ENCODE results near the gene ELAPOR2.

DNA sequence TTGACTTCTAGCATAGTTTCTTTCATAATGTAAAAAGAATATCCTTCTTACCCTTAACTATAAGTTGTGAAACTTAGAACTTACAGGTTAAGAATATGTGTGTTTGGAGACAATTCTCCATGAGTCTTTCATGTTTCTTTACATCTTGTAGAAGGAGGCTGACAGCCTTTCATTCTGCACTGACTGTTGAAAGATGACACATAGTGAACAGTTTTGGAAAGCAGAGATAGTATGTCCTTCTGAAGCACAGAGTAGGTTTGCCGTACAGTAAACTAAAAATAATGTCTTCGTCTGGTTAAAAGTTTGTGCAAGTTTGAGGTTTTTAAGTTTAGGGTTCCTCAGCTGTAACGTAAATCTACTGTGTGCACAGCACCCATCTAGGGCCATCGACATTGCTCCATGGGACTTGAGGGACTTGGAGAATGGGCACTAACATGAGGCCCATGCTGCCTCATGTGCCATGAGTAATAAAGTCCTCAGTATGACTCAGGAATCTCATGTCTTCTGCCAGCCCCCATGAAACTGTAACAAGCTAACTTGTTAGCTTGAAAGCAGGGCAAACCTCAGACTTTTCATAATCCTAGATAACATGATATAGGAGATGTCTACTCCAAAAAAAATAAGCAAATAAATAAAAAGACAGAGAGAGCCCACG, 24.5 kb upstream of the ELAPOR2 start:
- TF ChIP-seq POLR2A (IDR thresholded peaks at IDR 0.05) (no peak), EP300 (IDR thresholded peaks at IDR 0.05) (no peak)
- TF ChIP-seq, protein P1, sequence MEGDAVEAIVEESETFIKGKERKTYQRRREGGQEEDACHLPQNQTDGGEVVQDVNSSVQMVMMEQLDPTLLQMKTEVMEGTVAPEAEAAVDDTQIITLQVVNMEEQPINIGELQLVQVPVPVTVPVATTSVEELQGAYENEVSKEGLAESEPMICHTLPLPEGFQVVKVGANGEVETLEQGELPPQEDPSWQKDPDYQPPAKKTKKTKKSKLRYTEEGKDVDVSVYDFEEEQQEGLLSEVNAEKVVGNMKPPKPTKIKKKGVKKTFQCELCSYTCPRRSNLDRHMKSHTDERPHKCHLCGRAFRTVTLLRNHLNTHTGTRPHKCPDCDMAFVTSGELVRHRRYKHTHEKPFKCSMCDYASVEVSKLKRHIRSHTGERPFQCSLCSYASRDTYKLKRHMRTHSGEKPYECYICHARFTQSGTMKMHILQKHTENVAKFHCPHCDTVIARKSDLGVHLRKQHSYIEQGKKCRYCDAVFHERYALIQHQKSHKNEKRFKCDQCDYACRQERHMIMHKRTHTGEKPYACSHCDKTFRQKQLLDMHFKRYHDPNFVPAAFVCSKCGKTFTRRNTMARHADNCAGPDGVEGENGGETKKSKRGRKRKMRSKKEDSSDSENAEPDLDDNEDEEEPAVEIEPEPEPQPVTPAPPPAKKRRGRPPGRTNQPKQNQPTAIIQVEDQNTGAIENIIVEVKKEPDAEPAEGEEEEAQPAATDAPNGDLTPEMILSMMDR (IDR thresholded peaks at IDR 0.05): no peak

Data from sigmoid colon (tissue), 4 donors.